K562 (cell line): ENCODE data around the gene PITPNC1. TPM values are rescaled to one million over a fixed set of nuclear protein-coding genes. Genes with fewer than 3 reads are reported as not detected.
A peak's percentile ranks its signal among the peaks of the same experiment; 100 is the strongest.
"Not testable (repeated sequence)": the region's sequence is repeated elsewhere in the genome, so short reads cannot be mapped to it uniquely, and the experiment has no call there.

Source experiments
- ATAC-seq: fragments of 200-7000 bp; cut with Tn5 transposase; 3 replicates; pipeline ENCODE4 v1.9.1; 2020; ENCODE audit warnings: moderate library complexity
- BruUV-seq: library from RNA; stranded (reverse); fragments of 400-500 nt; replicated peaks from 2 replicates; lab custom pipeline; 2021; lab: Mats Ljungman, UMichigan
- CTCF ChIA-PET: fragments of 300-600 bp; formaldehyde crosslinking; extraction: SDS; loops from one replicate; lab custom pipeline; 2021; ENCODE audit warnings: low intra/inter-chr PET ratio; lab: Yijun Ruan, JAX
- POLR2A ChIA-PET: fragments of 300-600, 350-650 bp; sonication (Branson Sonifier 250); formaldehyde crosslinking; extraction: SDS; loops from one replicate; lab custom pipeline; 2021; ENCODE audit warnings: antibody characterized with exemption, inconsistent platforms; lab: Yijun Ruan, JAX
- DNase-seq, 4 experiments: peaks; one replicate each; pipeline versions ENCODE4 v3.0.0 to v3.0.0-alpha.2; 2011 to 2018; ENCODE audit warnings: low spot score in 3 of 4, mixed read lengths in 3 of 4; ENCODE audit errors: extremely low read depth in 1 of 4
- FAIRE-seq: peaks from 2 replicates; lab custom pipeline; 2011; peaks lifted over from hg19 to GRCh38; lab: Jason Lieb, UNC
- H2AFZ ChIP-seq: 2 replicates; pipeline ENCODE4 v1.6.0; 2011; ENCODE audit warnings: low read depth, low read length, control low read depth, inconsistent platforms
- H3K27ac ChIP-seq: fragments of 200-600 bp; 3 replicates; pipeline ENCODE4 v1.8.0; 2011; ENCODE audit warnings: low read depth, mild to moderate bottlenecking, control low read depth, inconsistent platforms, low read length, moderate library complexity, mixed read lengths; ENCODE audit errors: extremely low read depth
- H3K27me3 ChIP-seq, 2 experiments: fragments of 300-600 bp in 1 of 2; 2 replicates in 1 of 2; 3 replicates in 1 of 2; pipeline versions ENCODE4 v1.6.0 to v1.8.0; 2011; ENCODE audit warnings: inconsistent platforms in 2 of 2, low read length in 2 of 2, mild to moderate bottlenecking in 1 of 2, mixed read lengths in 1 of 2, moderate library complexity in 1 of 2; ENCODE audit not compliant: control insufficient read depth in 2 of 2, insufficient read depth in 2 of 2
- H3K36me3 ChIP-seq: fragments of 300-600 bp; 3 replicates; pipeline ENCODE4 v1.8.0; 2011; ENCODE audit warnings: mild to moderate bottlenecking, low read length, inconsistent platforms; ENCODE audit not compliant: control insufficient read depth, insufficient read depth
- H3K4me1 ChIP-seq, 2 experiments: fragments of 200-600 bp in 1 of 2; replicated peaks in 1 of 2; 2 replicates in 1 of 2; 3 replicates in 1 of 2; pipeline versions ENCODE4 v1.5.1 to v1.8.0; 2011; ENCODE audit warnings: inconsistent platforms in 2 of 2, low read length in 2 of 2, mild to moderate bottlenecking in 1 of 2, mixed read lengths in 1 of 2, moderate library complexity in 1 of 2; ENCODE audit not compliant: control insufficient read depth in 2 of 2, insufficient read depth in 2 of 2
- H3K4me2 ChIP-seq: 2 replicates; pipeline ENCODE4 v1.6.1; 2011; ENCODE audit warnings: low read length, control low read depth, inconsistent platforms, mixed read lengths; ENCODE audit not compliant: insufficient read depth
- H3K4me3 ChIP-seq: fragments of 200-600 bp; sonication (generic), shearing (Covaris generic); 2 replicates; pipeline ENCODE4 v1.5.1; 2016; ENCODE audit warnings: control low read depth, inconsistent platforms
- H3K79me2 ChIP-seq: fragments of 200-600 bp; 3 replicates; pipeline ENCODE4 v1.8.0; 2011; ENCODE audit warnings: low read length, inconsistent platforms; ENCODE audit not compliant: control insufficient read depth, insufficient read depth
- H3K9ac ChIP-seq, 2 experiments: 2 replicates each; pipeline versions ENCODE4 v1.6.0 to v1.6.1; 2011; ENCODE audit warnings: low read depth in 2 of 2, low read length in 2 of 2, control low read depth in 1 of 2, inconsistent platforms in 1 of 2, mild to moderate bottlenecking in 1 of 2, mixed read lengths in 1 of 2; ENCODE audit not compliant: insufficient read depth in 1 of 2
- H3K9me1 ChIP-seq: one replicate; pipeline ENCODE4 v1.6.0; 2011; ENCODE audit warnings: inconsistent platforms, mild to moderate bottlenecking, low read length, moderate library complexity; ENCODE audit not compliant: control insufficient read depth, insufficient read depth
- H3K9me3 ChIP-seq: replicated peaks from 2 replicates; pipeline ENCODE4 v1.5.1; 2011; ENCODE audit warnings: low read depth, low read length, inconsistent platforms; ENCODE audit not compliant: control insufficient read depth, insufficient read depth
- H4K20me1 ChIP-seq: replicated peaks from 2 replicates; pipeline ENCODE4 v1.6.1; 2011; ENCODE audit warnings: low read length, inconsistent platforms, mixed read lengths; ENCODE audit not compliant: control insufficient read depth, insufficient read depth
- BACH1 ChIP-seq: fragments of 200-800 bp; sonication (Bioruptor generic); IDR thresholded peaks from 2 replicates; pipeline ENCODE4 v1.6.1; 2016; ENCODE audit warnings: missing genetic modification characterization, missing compliant biosample characterization
- DPF2 ChIP-seq: fragments of 450-650 bp; IDR thresholded peaks from 2 replicates; pipeline ENCODE4 v1.6.1; 2016
- HMBOX1 ChIP-seq: sonication (generic); IDR thresholded peaks from 2 replicates; pipeline ENCODE4 v1.6.1; 2016
- KAT7 ChIP-seq: sonication (generic); formaldehyde crosslinking; IDR thresholded peaks from 2 replicates; pipeline ENCODE4 v1.8.0; 2022; ENCODE audit warnings: missing genetic modification reagents, mild to moderate bottlenecking, borderline replicate concordance
- PML ChIP-seq: IDR thresholded peaks from 2 replicates; pipeline ENCODE4 v1.6.1; 2012; ENCODE audit warnings: low read length, inconsistent platforms
- RHOXF2B ChIP-seq: fragments of 250-450 bp; sonication (Bioruptor Pico); conservative IDR thresholded peaks from 2 replicates; pipeline ENCODE4 v1.5.1; 2021
- SAP30 ChIP-seq: fragments of 200-600 bp; sonication (generic); IDR thresholded peaks from 2 replicates; pipeline ENCODE4 v1.6.1; 2012; ENCODE audit warnings: borderline replicate concordance, low read depth, mild to moderate bottlenecking, moderate library complexity, low read length, control low read depth, inconsistent platforms; ENCODE audit not compliant: insufficient read depth, poor library complexity, severe bottlenecking
- SMARCA4 ChIP-seq: fragments of 450-650 bp; IDR thresholded peaks from 2 replicates; pipeline ENCODE4 v1.6.1; 2016
- SUPT5H ChIP-seq: fragments of 450-650 bp; IDR thresholded peaks from 2 replicates; pipeline ENCODE4 v1.6.1; 2016
- TEAD1 ChIP-seq, 2 experiments: fragments of 450-650 bp in 1 of 2; sonication (generic) in 1 of 2; formaldehyde crosslinking; IDR thresholded peaks; 2 replicates each; pipeline versions ENCODE4 v1.4.0 to v1.8.0; 2020 to 2022; ENCODE audit warnings: mild to moderate bottlenecking in 2 of 2, missing genetic modification reagents in 1 of 2
- ZNF121 ChIP-seq: sonication (generic); formaldehyde crosslinking; conservative IDR thresholded peaks from 2 replicates; pipeline ENCODE4 v1.8.0; 2022; ENCODE audit warnings: missing genetic modification reagents
- ZNF586 ChIP-seq: fragments of 450-650 bp; formaldehyde crosslinking; conservative IDR thresholded peaks from 2 replicates; pipeline ENCODE4 v1.4.0; 2020; ENCODE audit warnings: mild to moderate bottlenecking, moderate library complexity
- WGBS: fragments of 100-300 bp; shearing (Covaris generic); methylation state at CpG from one replicate; pipeline ENCODE4 v1.1.6; 2016; ENCODE audit warnings: low coverage, mixed read lengths; ENCODE audit not compliant: insufficient coverage; ENCODE audit errors: missing lambda C conversion rate; 5-methylcytosine and 5-hydroxymethylcytosine counted together
- in situ Hi-C: fragments of 300-500 bp; cut with MboI; formaldehyde crosslinking; loops from 4 replicates; pipeline ENCODE4 v1.15.0; 2018; ENCODE audit warnings: inconsistent platforms, mixed read lengths
- intact Hi-C: fragments of 100-400 bp; cut with micrococcal nuclease; formaldehyde crosslinking; loops from 2 replicates; pipeline ENCODE4 v1.14.2; 2022
- polyA plus RNA-seq, 8 experiments: library from polyadenylated mRNA; depleted of rRNA in 4 of 8; stranded (reverse) in 5 of 8; unstranded in 3 of 8; fragments of >200 nt; fragmentation: Nextera tagmentation in 2 of 8; fragmentation: Illumina TruSeq in 1 of 8; extraction: Ambion mirVana in 2 of 8; extraction: Trizol in 1 of 8; gene quantifications; 2 replicates each; pipeline versions ENCODE4 v1.2.1 to v1.2.3, GENCODE V29; 2011 to 2014; ENCODE audit warnings: inconsistent platforms in 1 of 8, missing spikeins in 1 of 8
- total RNA-seq, 7 experiments: library from RNA; depleted of rRNA in 6 of 7; stranded (reverse); fragments of >200 nt in 6 of 7; fragmentation: Illumina TruSeq in 2 of 7; extraction: Trizol in 2 of 7; gene quantifications; 2 replicates each; pipeline versions ENCODE4 v1.2.1 to v1.2.3, GENCODE V29; 2011 to 2021; ENCODE audit warnings: low replicate concordance in 1 of 7
- TF ChIP-seq, protein P1 (sequence below), 2 experiments: fragments of 450-650 bp in 1 of 2; sonication (generic) in 1 of 2; formaldehyde crosslinking in 1 of 2; IDR thresholded peaks in 1 of 2; conservative IDR thresholded peaks in 1 of 2; 2 replicates each; pipeline versions ENCODE4 v1.6.1 to v1.8.1; 2016 to 2023; ENCODE audit warnings: mild to moderate bottlenecking in 2 of 2, moderate library complexity in 2 of 2, inconsistent platforms in 1 of 2, missing genetic modification reagents in 1 of 2

The PITPNC1 gene
- total and polyA plus RNA-seq, 9 of the 15 experiments (the other 6 are each of a cell fraction or from before 2014, with no cell fraction given), result 0.11 to 1.1 (median 0.65) TPM

DNA sequence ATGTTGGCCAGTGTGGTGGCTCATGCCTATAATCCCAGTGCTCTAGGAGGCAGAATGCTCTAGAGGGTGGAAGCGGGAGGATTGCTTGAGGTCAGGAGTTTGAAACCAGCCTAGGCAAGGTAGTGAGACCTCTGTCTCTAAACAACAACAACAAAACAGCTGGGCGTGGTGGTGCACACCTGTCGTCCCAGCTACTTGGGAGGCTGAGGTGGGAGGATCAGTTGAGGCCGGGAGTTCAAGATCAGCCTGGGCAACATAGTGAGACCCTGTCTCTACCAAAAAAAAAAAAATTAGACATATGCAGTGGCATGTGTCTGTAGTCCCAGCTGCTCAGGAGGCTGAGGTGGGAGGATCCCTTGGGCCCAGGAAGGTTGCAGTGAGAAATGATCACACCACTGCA is 53.4 kb downstream of the PITPNC1 start:
- H3K4me2 ChIP-seq, H3K9ac ChIP-seq, DNase-seq, H3K4me3 ChIP-seq, intact Hi-C loops, CTCF ChIA-PET, BruUV-seq, H3K36me3 ChIP-seq, H3K9me3 ChIP-seq, H3K79me2 ChIP-seq, H2AFZ ChIP-seq, H3K9me1 ChIP-seq, H3K27ac ChIP-seq, in situ Hi-C loops, H3K4me1 ChIP-seq, FAIRE-seq, ATAC-seq, H4K20me1 ChIP-seq, POLR2A ChIA-PET: not testable (repeated sequence)
- WGBS, result 8% methylated on average over 4 of the region's 4 CpGs
- TF ChIP-seq ZNF121 (CRISPR knock-in tag), result peak; percentile 85
- peaks cover 0 to 15% of the 10 kb centered on the region in 2 experiments; a peak in 3 of 5 replicates for H3K27me3 ChIP-seq

- Histone ChIP-seq H3K4me1 (peaks cover 6 to 9% of the 10 kb centered on the region in 2 experiments), H3K36me3 (no peaks in the 10 kb centered on the region), H3K79me2 (no peaks in the 10 kb centered on the region), H3K9ac (no peak overlapping the region), H3K4me3 (no peak overlapping the region), H2AFZ (no peak overlapping the region), H3K27me3 (peaks cover 3 to 24% of the 10 kb centered on the region in 2 experiments; a peak in 3 of 5 replicates), H4K20me1 (no peaks in the 10 kb centered on the region), H3K9me3 (no peaks in the 10 kb centered on the region), H3K4me2 (peak overlapping the region; percentile 11; the same call in 1 of the 2 replicates), H3K9me1 (no peaks in the 10 kb centered on the region), H3K27ac (peak overlapping the region; percentile 24; the same call in 1 of the 3 replicates)
- ATAC-seq (no peak), FAIRE-seq (peak; percentile 74), DNase-seq (peak in 3 of 4 experiments; percentile 12 to 27 (median 21))
- intact Hi-C loops (no loop called here), in situ Hi-C loops (no loop called here)
- POLR2A ChIA-PET, result interaction anchor here (1.5 kb wide), 1 partner anchor 14 kb away, joined by 4 read pairs; no protein-coding TSS in a partner anchor
- CTCF ChIA-PET, result no interaction called here
- WGBS, result 3% methylated on average over 9 of the region's 9 CpGs
- BruUV-seq, result no TSS peak
- TF ChIP-seq DPF2, result no peak; the same call in 1 of the 2 replicates
- TF ChIP-seq HMBOX1, result peak; percentile 41; the same call in 1 of the 2 replicates
- no peak for TF ChIP-seq KAT7
- TF ChIP-seq, protein P1, sequence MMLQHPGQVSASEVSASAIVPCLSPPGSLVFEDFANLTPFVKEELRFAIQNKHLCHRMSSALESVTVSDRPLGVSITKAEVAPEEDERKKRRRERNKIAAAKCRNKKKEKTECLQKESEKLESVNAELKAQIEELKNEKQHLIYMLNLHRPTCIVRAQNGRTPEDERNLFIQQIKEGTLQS (IDR thresholded peaks at IDR 0.05), result peak; percentile 83
- TF ChIP-seq, protein P1 (CRISPR knock-in tag; conservative IDR thresholded peaks at IDR 0.05), result no peak
- TF ChIP-seq ZNF586 (CRISPR knock-in tag), result no peak
- peak; percentile 35; the same call in 1 of the 2 replicates for TF ChIP-seq SMARCA4
- TF ChIP-seq PML, result no peak
- no peak for TF ChIP-seq RHOXF2B (CRISPR knock-in tag)
- no peak for TF ChIP-seq SUPT5H
- TF ChIP-seq TEAD1 (CRISPR knock-in tag; IDR thresholded peaks at IDR 0.05), result no peak
- TF ChIP-seq SAP30, result no peak
- peak; percentile 28; the same call in 1 of the 2 replicates for TF ChIP-seq BACH1
Measured at GRCh38 chr17:67431249-67432015, 54.4 kb downstream of the PITPNC1 start.
